K562 (cell line): Measurements from ENCODE around the gene AKAP12. TPM values are rescaled to one million over a fixed set of nuclear protein-coding genes. Genes with fewer than 3 reads are reported as not detected.

ENCODE experiments used
- BRD4 ChIP-seq: fragments of 200-600 bp; sonication (generic); IDR thresholded peaks from 2 replicates; pipeline ENCODE4 v1.6.1; 2017; ENCODE audit warnings: inconsistent platforms
- CCAR2 ChIP-seq: fragments of 200-400 bp; formaldehyde crosslinking; IDR thresholded peaks from 2 replicates; pipeline ENCODE4 v1.6.1; 2017; ENCODE audit warnings: mild to moderate bottlenecking, low read depth, low read length
- EHMT2 ChIP-seq: fragments of 450-650 bp; IDR thresholded peaks from 2 replicates; pipeline ENCODE4 v1.6.1; 2018; ENCODE audit warnings: antibody characterized with exemption
- ESRRB ChIP-seq: fragments of 250-450 bp; sonication (Bioruptor Pico); IDR thresholded peaks from 2 replicates; pipeline ENCODE4 v1.5.0; 2020; ENCODE audit warnings: mild to moderate bottlenecking, moderate library complexity, borderline replicate concordance
- ETS2 ChIP-seq: IDR thresholded peaks from 2 replicates; pipeline ENCODE4 v1.6.1; 2016; ENCODE audit warnings: borderline replicate concordance, missing genetic modification characterization, mild to moderate bottlenecking, moderate library complexity, missing compliant biosample characterization; ENCODE audit not compliant: poor library complexity, severe bottlenecking
- HNRNPH1 ChIP-seq: fragments of 200-400 bp; formaldehyde crosslinking; optimal IDR thresholded peaks from 2 replicates; pipeline ENCODE3; 2017; ENCODE audit warnings: low read depth, mild to moderate bottlenecking, low read length, moderate library complexity
- IRF1 ChIP-seq: sonication (generic); formaldehyde crosslinking; IDR thresholded peaks from 2 replicates; pipeline ENCODE4 v1.8.0; 2022; ENCODE audit warnings: missing genetic modification reagents, mild to moderate bottlenecking, borderline replicate concordance
- LEF1 ChIP-seq: fragments of 450-650 bp; IDR thresholded peaks from 2 replicates; pipeline ENCODE4 v1.6.1; 2016; ENCODE audit warnings: mild to moderate bottlenecking
- MAZ ChIP-seq, 2 experiments: fragments of 450-650 bp in 1 of 2; sonication (generic) in 1 of 2; formaldehyde crosslinking; IDR thresholded peaks in 1 of 2; conservative IDR thresholded peaks in 1 of 2; 2 replicates each; pipeline versions ENCODE4 v1.4.0 to v1.5.0; 2020; ENCODE audit warnings: mild to moderate bottlenecking in 1 of 2, missing genetic modification reagents in 1 of 2
- MCM7 ChIP-seq, 2 experiments: fragments of 450-650 bp; IDR thresholded peaks; 2 replicates each; pipeline ENCODE4 v1.6.1; 2016 to 2018
- MYC ChIP-seq, 2 experiments: fragments of 250-450 bp in 1 of 2; sonication (Bioruptor Pico) in 1 of 2; IDR thresholded peaks; 2 replicates each; pipeline versions ENCODE4 v1.5.1 to v1.6.1; 2012 to 2021; ENCODE audit warnings: low read depth in 2 of 2, borderline replicate concordance in 1 of 2, improper control_type of control experiment in 1 of 2, low read length in 1 of 2, mild to moderate bottlenecking in 1 of 2, moderate library complexity in 1 of 2
- NFATC3 ChIP-seq: fragments of 450-650 bp; IDR thresholded peaks from 2 replicates; pipeline ENCODE4 v1.6.1; 2017; ENCODE audit warnings: mild to moderate bottlenecking
- NFXL1 ChIP-seq: fragments of 450-650 bp; formaldehyde crosslinking; IDR thresholded peaks from 2 replicates; pipeline ENCODE4 v1.4.0; 2021; ENCODE audit warnings: mild to moderate bottlenecking
- PHF21A ChIP-seq: fragments of 450-650 bp; IDR thresholded peaks from 2 replicates; pipeline ENCODE4 v1.6.1; 2017; ENCODE audit warnings: low read depth, borderline replicate concordance
- RAD51 ChIP-seq: fragments of 450-650 bp; IDR thresholded peaks from 2 replicates; pipeline ENCODE4 v1.7.1; 2016; ENCODE audit warnings: low read depth, mild to moderate bottlenecking, borderline replicate concordance
- SMARCE1 ChIP-seq: fragments of 450-650 bp; IDR thresholded peaks from 2 replicates; pipeline ENCODE4 v1.7.1; 2016; ENCODE audit warnings: mild to moderate bottlenecking
- ZBTB12 ChIP-seq: fragments of 250-450 bp; sonication (Bioruptor Pico); IDR thresholded peaks from 2 replicates; pipeline ENCODE4 v1.4.0; 2020
- ZBTB34 ChIP-seq: fragments of 250-450 bp; sonication (Bioruptor Pico); IDR thresholded peaks from 2 replicates; pipeline ENCODE4 v1.8.0; 2021; ENCODE audit warnings: mild to moderate bottlenecking, moderate library complexity
- ZBTB8A ChIP-seq: fragments of 450-650 bp; IDR thresholded peaks from 2 replicates; pipeline ENCODE4 v1.6.1; 2018; ENCODE audit warnings: mild to moderate bottlenecking, moderate library complexity; ENCODE audit not compliant: partially characterized antibody
- ZBTB9 ChIP-seq: fragments of 450-650 bp; formaldehyde crosslinking; IDR thresholded peaks from 2 replicates; pipeline ENCODE4 v1.4.0; 2020; ENCODE audit warnings: mild to moderate bottlenecking, moderate library complexity
- ZNF280B ChIP-seq: fragments of 250-450 bp; sonication (Bioruptor Pico); IDR thresholded peaks from 2 replicates; pipeline ENCODE4 v1.5.1; 2021; ENCODE audit warnings: mild to moderate bottlenecking
- ZNF445 ChIP-seq: fragments of 250-450 bp; sonication (Bioruptor Pico); IDR thresholded peaks from 2 replicates; pipeline ENCODE4 v1.4.0; 2020; ENCODE audit warnings: low read depth, mild to moderate bottlenecking, moderate library complexity
- ZNF507 ChIP-seq: conservative IDR thresholded peaks from 2 replicates; pipeline ENCODE4 v1.6.1; 2017; ENCODE audit warnings: missing genetic modification characterization, missing compliant biosample characterization
- polyA plus RNA-seq, 8 experiments: library from polyadenylated mRNA; depleted of rRNA in 4 of 8; stranded (reverse) in 5 of 8; unstranded in 3 of 8; fragments of >200 nt; fragmentation: Nextera tagmentation in 2 of 8; fragmentation: Illumina TruSeq in 1 of 8; extraction: Ambion mirVana in 2 of 8; extraction: Trizol in 1 of 8; gene quantifications; 2 replicates each; pipeline versions ENCODE4 v1.2.1 to v1.2.3, GENCODE V29; 2011 to 2014; ENCODE audit warnings: inconsistent platforms in 1 of 8, missing spikeins in 1 of 8
- total RNA-seq, 7 experiments: library from RNA; depleted of rRNA in 6 of 7; stranded (reverse); fragments of >200 nt in 6 of 7; fragmentation: Illumina TruSeq in 2 of 7; extraction: Trizol in 2 of 7; gene quantifications; 2 replicates each; pipeline versions ENCODE4 v1.2.1 to v1.2.3, GENCODE V29; 2011 to 2021; ENCODE audit warnings: low replicate concordance in 1 of 7

The AKAP12 gene
- total and polyA plus RNA-seq, 9 of the 15 experiments (the other 6 are each of a cell fraction or from before 2014, with no cell fraction given) = 0.08 to 2.0 (median 0.62) TPM

- TF ChIP-seq ZBTB8A (no peak), ZNF280B (CRISPR knock-in tag) (no peak), ZBTB12 (no peak), MAZ (CRISPR knock-in tag; conservative IDR thresholded peaks at IDR 0.05 in 1 of 2, IDR thresholded peaks at IDR 0.05 in 1 of 2) (no peak), IRF1 (no peak), PHF21A (no peak), NFXL1 (CRISPR knock-in tag) (no peak), ZBTB34 (CRISPR knock-in tag) (no peak), ZNF507 (tag) (no peak), LEF1 (no peak), RAD51 (no peak), NFATC3 (peak; percentile 34; the same call in 1 of the 2 replicates), MYC (IDR thresholded peaks at IDR 0.05; ENCODE audit: low read depth, low read length) (no peak), MYC (CRISPR knock-in tag; IDR thresholded peaks at IDR 0.05; ENCODE audit: borderline replicate concordance, low read depth) (no peak), HNRNPH1 (no peak), ESRRB (CRISPR knock-in tag) (no peak), SMARCE1 (no peak), ZBTB9 (CRISPR knock-in tag) (no peak), CCAR2 (no peak), ETS2 (tag) (no peak), EHMT2 (0 out of 2 replicates have a peak, but pooled peaks have one; percentile 16), MCM7 (IDR thresholded peaks at IDR 0.05) (no peak), ZNF445 (CRISPR knock-in tag) (no peak), BRD4 (no peak)
These were observed 149.3 kb downstream of the AKAP12 start (continued) for GRCh38 chr6:151388997-151389617.
